ENCODE results near the gene CBFA2T3.

Gene CBFA2T3

DNA sequence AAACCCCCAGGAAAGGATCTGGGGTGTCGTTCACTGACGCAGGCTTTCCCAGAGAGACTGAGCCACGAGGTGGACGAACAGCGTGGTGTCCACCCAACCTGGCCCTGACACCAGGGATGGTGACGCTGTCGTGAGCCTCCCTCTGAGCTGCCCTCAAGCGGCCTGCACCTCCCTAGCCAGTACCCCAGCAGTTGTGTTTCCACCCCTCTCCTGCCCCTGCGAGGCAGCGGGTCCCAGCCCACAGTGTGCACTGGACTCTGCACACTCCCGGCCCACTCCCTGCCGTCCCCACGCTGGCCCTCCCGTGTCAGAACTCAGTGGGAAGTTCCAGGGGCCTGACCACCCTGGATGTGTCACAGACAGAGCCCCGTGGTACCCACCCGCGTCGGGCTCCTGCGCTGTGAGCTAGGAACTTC lies 39.8 kb downstream of the CBFA2T3 start:
- no peak overlapping the region for H3K4me3 ChIP-seq (ENCODE audit: low read depth in 1 of 2, low read length in 2 of 2)
- H3K4me1 ChIP-seq (ENCODE audit: insufficient read depth, low read length) = peaks cover 24% of the 10 kb centered on the region
- no peak overlapping the region for H3K9ac ChIP-seq (ENCODE audit: low read length)
- H3K9me3 ChIP-seq (ENCODE audit: low read length) = no peaks in the 10 kb centered on the region
- H3K27ac ChIP-seq (ENCODE audit: low read depth, low read length) = peak overlapping the region; percentile 32
- peaks cover 0 to 55% of the 10 kb centered on the region in 2 donors for H3K27me3 ChIP-seq (ENCODE audit: control insufficient read depth in 1 of 2, insufficient read depth in 2 of 2, low read length in 2 of 2)
- no peaks in the 10 kb centered on the region for H3K36me3 ChIP-seq (ENCODE audit: insufficient read depth, low read length)

DNA sequence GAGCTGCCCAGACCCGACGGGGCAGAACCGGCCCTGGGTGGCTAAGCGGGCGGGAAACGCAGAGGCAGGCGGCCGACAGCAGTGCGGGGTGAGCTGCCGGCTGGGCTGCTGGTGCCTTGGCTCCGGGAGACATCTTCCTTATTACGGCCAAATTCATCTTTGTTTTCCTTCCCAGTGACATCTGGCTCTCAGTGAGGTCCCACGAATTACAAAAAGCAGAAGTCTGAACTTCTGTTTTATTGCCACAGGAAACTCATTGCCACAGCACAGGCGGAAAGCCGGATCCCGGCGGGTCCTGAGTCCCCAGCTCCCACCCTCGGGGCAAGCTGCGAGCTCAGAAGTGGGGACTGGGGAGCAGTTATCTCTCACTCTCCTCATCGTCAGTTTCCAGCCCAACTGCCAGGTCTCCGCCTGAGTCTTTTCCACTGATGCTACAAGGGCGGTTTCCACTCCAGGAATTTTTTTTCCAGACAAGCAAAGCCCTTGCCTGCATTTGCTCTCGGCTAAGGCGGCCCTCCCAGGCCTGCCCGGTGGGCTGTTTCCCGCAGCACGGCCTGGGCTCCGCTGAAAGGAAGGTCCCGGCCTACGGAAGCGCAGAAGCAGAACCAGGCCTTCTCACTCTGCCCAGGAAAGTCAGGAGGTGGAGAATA lies 40.3 kb downstream of the CBFA2T3 start:
- H3K9me3 ChIP-seq (ENCODE audit: low read length) = no peaks in the 10 kb centered on the region
- no peak overlapping the region for H3K9ac ChIP-seq (ENCODE audit: low read length)
- peaks cover 24% of the 10 kb centered on the region for H3K4me1 ChIP-seq (ENCODE audit: insufficient read depth, low read length)
- H3K36me3 ChIP-seq (ENCODE audit: insufficient read depth, low read length) = no peaks in the 10 kb centered on the region
- H3K4me3 ChIP-seq (ENCODE audit: low read depth in 1 of 2, low read length in 2 of 2) = peak overlapping the region in 1 of 2 donors; percentile 8
- peak overlapping the region; percentile 32 for H3K27ac ChIP-seq (ENCODE audit: low read depth, low read length)
- H3K27me3 ChIP-seq (ENCODE audit: control insufficient read depth in 1 of 2, insufficient read depth in 2 of 2, low read length in 2 of 2) = peaks cover 0 to 51% of the 10 kb centered on the region in 2 donors

DNA sequence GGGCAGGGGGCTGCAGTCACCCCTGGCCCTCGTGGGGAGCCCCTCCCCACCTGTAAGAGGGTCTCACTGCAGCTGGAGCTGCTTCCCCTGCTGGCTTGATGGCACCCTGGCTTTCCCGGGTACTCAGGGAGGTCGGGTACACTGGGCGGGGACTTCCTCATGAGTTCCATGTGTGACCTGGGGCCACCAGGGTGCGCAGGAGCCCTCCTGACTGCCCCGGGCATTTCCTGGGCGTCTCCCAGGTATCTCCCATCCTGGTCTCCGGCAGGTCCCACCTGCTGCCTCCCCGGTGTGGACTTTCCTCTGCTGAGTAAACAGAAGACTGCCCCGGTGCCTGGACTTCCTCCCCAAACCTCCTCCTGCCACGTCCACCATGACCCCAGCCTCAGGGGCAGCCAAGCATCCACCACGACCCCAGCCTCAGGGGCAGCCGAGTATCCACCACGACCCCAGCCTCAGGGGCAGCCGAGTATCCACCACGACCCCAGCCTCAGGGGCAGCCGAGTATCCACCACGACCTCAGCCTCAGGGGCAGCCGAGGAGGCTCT lies 40.9 kb downstream of the CBFA2T3 start:
- no peak overlapping the region for H3K27ac ChIP-seq (ENCODE audit: low read depth, low read length)
- H3K27me3 ChIP-seq (ENCODE audit: control insufficient read depth in 1 of 2, insufficient read depth in 2 of 2, low read length in 2 of 2) = peaks cover 0 to 53% of the 10 kb centered on the region in 2 donors
- peaks cover 24% of the 10 kb centered on the region for H3K4me1 ChIP-seq (ENCODE audit: insufficient read depth, low read length)
- no peaks in the 10 kb centered on the region for H3K9me3 ChIP-seq (ENCODE audit: low read length)
- H3K9ac ChIP-seq (ENCODE audit: low read length) = no peak overlapping the region
- H3K4me3 ChIP-seq (ENCODE audit: low read depth in 1 of 2, low read length in 2 of 2) = peak overlapping the region in 1 of 2 donors; percentile 8
- H3K36me3 ChIP-seq (ENCODE audit: insufficient read depth, low read length) = no peaks in the 10 kb centered on the region

DNA sequence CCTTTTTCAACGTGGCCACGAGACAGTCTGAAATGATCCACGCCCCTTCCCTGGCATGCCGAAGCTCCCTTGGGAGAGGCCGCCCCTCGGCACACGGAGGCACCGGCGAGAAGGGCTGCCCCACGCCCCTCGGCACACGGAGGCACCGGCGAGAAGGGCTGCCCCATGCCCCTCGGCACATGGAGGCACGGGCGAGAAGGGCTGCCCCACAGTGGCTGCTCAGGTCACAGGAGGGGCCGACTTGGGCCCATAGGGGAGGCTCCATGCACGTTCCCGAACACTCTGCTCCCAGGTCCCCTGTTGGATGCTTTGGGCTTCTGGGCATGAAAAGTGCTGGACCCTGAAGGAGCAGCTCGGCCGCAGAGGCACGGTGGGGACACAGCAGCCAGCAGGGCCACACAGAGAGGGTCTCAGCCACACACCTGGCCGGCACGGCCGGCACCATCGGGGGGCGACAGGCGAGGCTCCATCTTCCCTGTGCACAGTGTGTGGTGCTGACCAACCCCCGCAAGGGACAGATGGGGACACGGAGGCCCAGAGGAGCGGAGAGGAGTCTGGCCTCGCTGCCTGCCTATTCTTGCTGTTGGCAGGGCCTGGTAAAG lies 42.8 kb downstream of the CBFA2T3 start:
- Histone ChIP-seq H3K4me1 (ENCODE audit: insufficient read depth, low read length) (peaks cover 24% of the 10 kb centered on the region), H3K27me3 (ENCODE audit: control insufficient read depth in 1 of 2, insufficient read depth in 2 of 2, low read length in 2 of 2) (peaks cover 0 to 39% of the 10 kb centered on the region in 2 donors), H3K9ac (ENCODE audit: low read length) (no peak overlapping the region), H3K9me3 (ENCODE audit: low read length) (no peaks in the 10 kb centered on the region), H3K4me3 (ENCODE audit: low read depth in 1 of 2, low read length in 2 of 2) (no peak overlapping the region), H3K27ac (ENCODE audit: low read depth, low read length) (no peak overlapping the region), H3K36me3 (ENCODE audit: insufficient read depth, low read length) (no peaks in the 10 kb centered on the region)

DNA sequence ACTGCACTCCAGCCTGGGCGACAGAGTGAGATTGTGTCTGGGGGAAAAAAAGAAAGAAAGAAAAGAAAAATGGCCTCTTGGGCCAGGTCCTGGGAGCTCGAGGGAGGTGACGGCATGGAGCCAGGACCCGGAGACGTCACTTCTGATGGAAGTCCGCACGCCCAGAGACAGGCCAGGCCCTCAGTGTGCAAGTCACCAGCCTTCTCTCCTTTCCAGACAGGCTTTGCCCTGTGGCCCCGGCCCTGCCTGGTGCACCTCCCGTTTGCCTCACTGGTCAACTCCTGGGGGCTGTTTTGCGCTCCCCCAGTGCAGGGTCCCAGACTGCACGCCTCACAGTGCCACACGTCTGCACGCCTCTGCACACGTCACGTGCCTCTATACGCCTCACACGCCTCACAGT lies 44.1 kb downstream of the CBFA2T3 start:
- Histone ChIP-seq H3K36me3 (ENCODE audit: insufficient read depth, low read length) (no peaks in the 10 kb centered on the region), H3K27ac (ENCODE audit: low read depth, low read length) (no peak overlapping the region), H3K27me3 (ENCODE audit: control insufficient read depth in 1 of 2, insufficient read depth in 2 of 2, low read length in 2 of 2) (peaks cover 0 to 39% of the 10 kb centered on the region in 2 donors), H3K4me1 (ENCODE audit: insufficient read depth, low read length) (peaks cover 18% of the 10 kb centered on the region), H3K9me3 (ENCODE audit: low read length) (no peaks in the 10 kb centered on the region), H3K4me3 (ENCODE audit: low read depth in 1 of 2, low read length in 2 of 2) (no peak overlapping the region), H3K9ac (ENCODE audit: low read length) (no peak overlapping the region)

DNA sequence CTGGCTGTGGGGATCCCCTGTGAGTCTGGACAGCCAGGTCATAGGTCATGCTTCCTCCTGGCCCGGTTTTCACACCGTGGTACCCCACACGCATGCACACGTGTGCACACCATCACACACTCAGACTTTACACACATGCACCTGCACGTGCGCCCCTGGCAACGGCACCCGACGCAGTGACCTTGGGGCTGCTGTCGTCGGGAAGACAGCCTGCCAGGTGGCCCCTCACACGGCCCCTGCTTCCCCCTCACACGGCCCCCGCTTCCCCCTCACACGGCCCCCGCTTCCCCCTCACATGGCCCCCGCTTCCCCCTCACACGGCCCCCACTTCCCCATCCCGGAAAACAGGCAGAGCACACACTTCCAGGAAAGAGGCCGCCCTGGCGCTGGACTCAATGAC lies 45.1 kb downstream of the CBFA2T3 start:
- H3K4me3 ChIP-seq (ENCODE audit: low read depth in 1 of 2, low read length in 2 of 2) = no peak overlapping the region
- H3K36me3 ChIP-seq (ENCODE audit: insufficient read depth, low read length) = no peaks in the 10 kb centered on the region
- H3K9ac ChIP-seq (ENCODE audit: low read length) = no peak overlapping the region
- H3K27ac ChIP-seq (ENCODE audit: low read depth, low read length) = no peak overlapping the region
- no peaks in the 10 kb centered on the region for H3K9me3 ChIP-seq (ENCODE audit: low read length)
- H3K27me3 ChIP-seq (ENCODE audit: control insufficient read depth in 1 of 2, insufficient read depth in 2 of 2, low read length in 2 of 2) = peaks cover 0 to 37% of the 10 kb centered on the region in 2 donors
- peaks cover 8% of the 10 kb centered on the region for H3K4me1 ChIP-seq (ENCODE audit: insufficient read depth, low read length)

DNA sequence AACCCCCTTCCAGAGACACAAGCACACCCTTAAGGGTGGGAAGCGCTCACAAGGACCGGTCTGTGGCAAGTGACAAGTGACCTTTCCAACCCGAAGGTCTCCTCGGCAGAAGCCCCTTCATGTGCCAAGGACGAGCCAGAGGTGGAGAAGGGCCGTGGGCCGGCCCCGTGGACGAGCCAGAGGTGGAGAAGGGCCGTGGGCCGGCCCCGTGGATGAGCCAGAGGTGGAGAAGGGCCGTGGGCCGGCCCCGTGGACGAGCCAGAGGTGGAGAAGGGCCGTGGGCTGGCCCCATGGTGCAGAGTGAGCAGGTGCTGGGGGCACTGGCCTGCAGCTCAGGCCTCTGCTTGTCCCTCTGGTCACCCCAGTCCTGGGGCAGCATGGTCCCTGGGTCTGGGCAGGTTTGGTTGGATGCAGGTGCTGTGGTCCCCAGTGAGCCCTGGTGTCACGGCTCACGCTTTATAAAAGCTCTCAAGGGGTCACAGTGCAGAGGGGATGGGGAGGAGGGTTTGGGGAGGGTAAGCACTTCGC lies 45.6 kb downstream of the CBFA2T3 start:
- Histone ChIP-seq H3K4me1 (ENCODE audit: insufficient read depth, low read length) (peaks cover 4% of the 10 kb centered on the region), H3K9ac (ENCODE audit: low read length) (no peak overlapping the region), H3K9me3 (ENCODE audit: low read length) (no peaks in the 10 kb centered on the region), H3K36me3 (ENCODE audit: insufficient read depth, low read length) (no peaks in the 10 kb centered on the region), H3K4me3 (ENCODE audit: low read depth in 1 of 2, low read length in 2 of 2) (no peak overlapping the region), H3K27me3 (ENCODE audit: control insufficient read depth in 1 of 2, insufficient read depth in 2 of 2, low read length in 2 of 2) (peaks cover 0 to 37% of the 10 kb centered on the region in 2 donors), H3K27ac (ENCODE audit: low read depth, low read length) (no peak overlapping the region)

DNA sequence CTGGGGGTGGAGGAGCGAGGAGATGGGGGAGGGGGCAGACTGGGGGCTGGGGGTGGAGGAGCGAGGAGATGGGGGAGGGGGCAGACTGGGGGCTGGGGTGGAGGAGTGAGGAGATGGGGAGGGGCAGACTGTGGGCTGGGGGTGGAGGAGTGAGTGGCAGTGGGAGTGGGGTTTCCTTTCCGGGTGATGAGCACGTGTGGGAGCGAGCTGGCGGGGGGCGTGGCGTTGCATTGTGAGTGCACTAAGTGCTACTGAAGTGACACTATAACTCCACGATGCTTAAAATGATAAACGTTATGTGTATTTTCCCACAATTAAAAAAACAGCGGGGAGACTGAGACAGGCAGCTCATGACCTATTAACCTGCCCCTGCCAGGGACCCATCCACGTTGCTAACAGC lies 46.3 kb downstream of the CBFA2T3 start:
- no peaks in the 10 kb centered on the region for H3K36me3 ChIP-seq (ENCODE audit: insufficient read depth, low read length)
- H3K27ac ChIP-seq (ENCODE audit: low read depth, low read length) = no peak overlapping the region
- no peak overlapping the region for H3K4me3 ChIP-seq (ENCODE audit: low read depth in 1 of 2, low read length in 2 of 2)
- H3K9me3 ChIP-seq (ENCODE audit: low read length) = no peaks in the 10 kb centered on the region
- no peak overlapping the region for H3K9ac ChIP-seq (ENCODE audit: low read length)
- peaks cover 0 to 32% of the 10 kb centered on the region in 2 donors for H3K27me3 ChIP-seq (ENCODE audit: control insufficient read depth in 1 of 2, insufficient read depth in 2 of 2, low read length in 2 of 2)
- peaks cover 2% of the 10 kb centered on the region for H3K4me1 ChIP-seq (ENCODE audit: insufficient read depth, low read length)

DNA sequence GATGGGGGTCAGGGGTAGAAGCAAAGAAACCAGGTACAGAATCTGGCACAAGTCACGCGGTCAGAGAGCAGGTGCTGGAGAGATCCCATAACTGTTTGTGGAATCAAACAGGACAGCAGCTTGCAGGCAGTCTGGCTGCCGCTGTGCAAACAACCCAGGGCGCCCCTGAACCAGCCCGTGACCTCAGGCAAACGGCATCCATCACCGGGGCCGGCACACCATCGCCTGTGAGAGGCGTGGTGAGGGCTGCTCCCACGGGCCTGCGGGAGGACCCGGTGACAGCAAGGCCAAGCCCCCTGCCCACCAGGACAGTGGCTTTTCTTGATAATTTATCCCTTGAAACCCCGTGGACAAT lies 47.9 kb downstream of the CBFA2T3 start:
- H3K27ac ChIP-seq (ENCODE audit: low read depth, low read length) = no peak overlapping the region
- no peaks in the 10 kb centered on the region for H3K9me3 ChIP-seq (ENCODE audit: low read length)
- H3K4me3 ChIP-seq (ENCODE audit: low read depth in 1 of 2, low read length in 2 of 2) = no peak overlapping the region
- no peaks in the 10 kb centered on the region for H3K4me1 ChIP-seq (ENCODE audit: insufficient read depth, low read length)
- H3K27me3 ChIP-seq (ENCODE audit: control insufficient read depth in 1 of 2, insufficient read depth in 2 of 2, low read length in 2 of 2) = peaks cover 0 to 35% of the 10 kb centered on the region in 2 donors
- no peak overlapping the region for H3K9ac ChIP-seq (ENCODE audit: low read length)
- H3K36me3 ChIP-seq (ENCODE audit: insufficient read depth, low read length) = no peaks in the 10 kb centered on the region

DNA sequence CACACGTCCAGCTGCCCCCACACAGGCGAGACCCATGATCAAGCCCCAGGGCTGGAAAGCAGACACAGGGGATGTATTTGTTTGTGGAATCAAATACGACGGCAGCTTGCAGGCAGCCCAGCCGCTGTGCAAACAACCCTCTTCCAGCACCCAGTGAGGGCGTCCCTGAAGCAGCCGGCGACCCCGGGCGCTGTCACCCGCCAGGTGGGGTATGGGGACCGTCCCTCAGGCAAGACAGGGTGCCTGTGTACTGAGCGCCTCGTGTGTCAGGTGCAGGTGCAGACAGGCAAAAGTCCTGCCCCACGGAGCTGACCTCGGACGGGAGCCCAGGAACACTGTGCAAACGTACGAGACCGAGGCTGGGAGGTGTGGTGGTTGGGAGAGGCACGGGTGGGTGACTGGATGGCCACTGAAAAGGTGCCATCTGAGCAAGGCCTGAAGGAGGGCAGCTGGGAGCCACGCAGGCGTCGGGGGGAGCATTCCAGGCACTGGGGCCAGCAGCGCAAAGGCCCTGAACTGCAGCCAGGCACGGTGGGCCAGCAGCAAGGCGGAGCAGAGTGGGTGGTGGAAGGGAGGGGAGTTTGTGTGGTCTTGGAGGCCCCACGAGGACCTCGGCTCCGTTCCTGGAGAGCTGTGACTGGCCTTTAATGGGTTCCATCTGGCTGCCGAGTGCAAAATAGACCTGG lies 48.5 kb downstream of the CBFA2T3 start:
- Histone ChIP-seq H3K9me3 (ENCODE audit: low read length) (no peaks in the 10 kb centered on the region), H3K4me1 (ENCODE audit: insufficient read depth, low read length) (no peaks in the 10 kb centered on the region), H3K27me3 (ENCODE audit: control insufficient read depth in 1 of 2, insufficient read depth in 2 of 2, low read length in 2 of 2) (peaks cover 0 to 34% of the 10 kb centered on the region in 2 donors), H3K4me3 (ENCODE audit: low read depth in 1 of 2, low read length in 2 of 2) (no peak overlapping the region), H3K9ac (ENCODE audit: low read length) (no peak overlapping the region), H3K27ac (ENCODE audit: low read depth, low read length) (no peak overlapping the region), H3K36me3 (ENCODE audit: insufficient read depth, low read length) (no peaks in the 10 kb centered on the region)

DNA sequence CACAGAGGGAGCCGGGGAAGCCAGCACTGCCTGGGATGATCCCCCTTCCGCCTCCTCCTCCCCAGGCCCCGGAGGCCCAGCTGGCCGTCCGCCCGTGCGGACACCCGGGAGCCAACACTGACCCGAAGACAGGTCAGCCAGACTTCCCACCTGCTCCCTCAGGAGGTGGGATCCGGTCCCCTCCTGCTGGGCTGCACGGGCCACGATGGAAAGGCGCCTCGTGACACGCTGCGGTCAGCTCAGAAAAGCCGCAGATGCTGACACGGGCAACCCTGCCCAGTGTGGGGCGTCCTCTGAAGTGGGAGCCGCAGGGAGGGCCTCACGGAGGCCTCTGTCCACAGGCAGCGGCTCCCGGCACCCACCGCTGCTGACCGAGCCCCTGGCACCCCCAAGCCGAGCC lies 49.3 kb downstream of the CBFA2T3 start:
- no peaks in the 10 kb centered on the region for H3K4me1 ChIP-seq (ENCODE audit: insufficient read depth, low read length)
- H3K9me3 ChIP-seq (ENCODE audit: low read length) = no peaks in the 10 kb centered on the region
- H3K27me3 ChIP-seq (ENCODE audit: control insufficient read depth in 1 of 2, insufficient read depth in 2 of 2, low read length in 2 of 2) = peaks cover 0 to 39% of the 10 kb centered on the region in 2 donors
- H3K9ac ChIP-seq (ENCODE audit: low read length) = no peak overlapping the region
- no peak overlapping the region for H3K4me3 ChIP-seq (ENCODE audit: low read depth in 1 of 2, low read length in 2 of 2)
- H3K36me3 ChIP-seq (ENCODE audit: insufficient read depth, low read length) = no peaks in the 10 kb centered on the region
- H3K27ac ChIP-seq (ENCODE audit: low read depth, low read length) = no peak overlapping the region
